Mammary epithelial cell (primary cell): ENCODE results near the gene NCAPG2.

Experiments used
- EZH2 ChIP-seq: IDR thresholded peaks from 2 replicates; pipeline ENCODE4 v1.6.1; 2012; ENCODE audit warnings: low read length, inconsistent platforms, borderline replicate concordance
- TF ChIP-seq, protein P1 (sequence below), 2 donors: IDR thresholded peaks in 1 of 2; conservative IDR thresholded peaks in 1 of 2; 2 replicates each; pipeline ENCODE4 v1.5.1; 2011 to 2012; ENCODE audit warnings: inconsistent platforms in 2 of 2, low read length in 2 of 2, mild to moderate bottlenecking in 2 of 2, control low read depth in 1 of 2, low read depth in 1 of 2; ENCODE audit not compliant: insufficient read depth in 1 of 2; ENCODE audit errors: extremely low read depth in 1 of 2

DNA sequence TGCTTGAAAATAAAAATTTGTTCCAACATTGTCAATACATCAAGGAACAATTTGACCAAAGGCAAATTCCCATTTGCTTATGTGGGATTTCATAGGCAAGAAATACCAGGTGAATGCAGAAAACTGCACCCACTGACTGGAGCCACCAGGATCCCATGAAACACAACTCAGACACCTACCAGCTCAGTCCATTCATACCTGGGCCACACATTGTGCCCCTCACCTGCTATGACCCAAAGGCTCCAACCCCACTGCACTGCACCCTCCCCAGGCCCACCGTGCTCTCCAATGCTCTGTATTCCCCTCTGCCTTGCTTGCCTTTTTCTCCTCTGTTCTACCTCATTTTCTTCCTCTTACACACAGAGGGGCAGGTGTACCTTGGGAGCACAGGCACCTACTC is 5.3 kb downstream of the NCAPG2 start:
- TF ChIP-seq, protein P1, sequence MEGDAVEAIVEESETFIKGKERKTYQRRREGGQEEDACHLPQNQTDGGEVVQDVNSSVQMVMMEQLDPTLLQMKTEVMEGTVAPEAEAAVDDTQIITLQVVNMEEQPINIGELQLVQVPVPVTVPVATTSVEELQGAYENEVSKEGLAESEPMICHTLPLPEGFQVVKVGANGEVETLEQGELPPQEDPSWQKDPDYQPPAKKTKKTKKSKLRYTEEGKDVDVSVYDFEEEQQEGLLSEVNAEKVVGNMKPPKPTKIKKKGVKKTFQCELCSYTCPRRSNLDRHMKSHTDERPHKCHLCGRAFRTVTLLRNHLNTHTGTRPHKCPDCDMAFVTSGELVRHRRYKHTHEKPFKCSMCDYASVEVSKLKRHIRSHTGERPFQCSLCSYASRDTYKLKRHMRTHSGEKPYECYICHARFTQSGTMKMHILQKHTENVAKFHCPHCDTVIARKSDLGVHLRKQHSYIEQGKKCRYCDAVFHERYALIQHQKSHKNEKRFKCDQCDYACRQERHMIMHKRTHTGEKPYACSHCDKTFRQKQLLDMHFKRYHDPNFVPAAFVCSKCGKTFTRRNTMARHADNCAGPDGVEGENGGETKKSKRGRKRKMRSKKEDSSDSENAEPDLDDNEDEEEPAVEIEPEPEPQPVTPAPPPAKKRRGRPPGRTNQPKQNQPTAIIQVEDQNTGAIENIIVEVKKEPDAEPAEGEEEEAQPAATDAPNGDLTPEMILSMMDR (conservative IDR thresholded peaks at IDR 0.05 in 1 of 2, IDR thresholded peaks at IDR 0.05 in 1 of 2; ENCODE audit: extremely low read depth in 1 of 2, insufficient read depth in 1 of 2, low read depth in 1 of 2, low read length in 2 of 2): no peak
- TF ChIP-seq EZH2: no peak
